Psoas muscle (tissue), 8 donors: ENCODE data around the gene NPIPB6. TPM values are rescaled to one million over a fixed set of nuclear protein-coding genes. Genes with fewer than 3 reads are reported as not detected.
"Not testable (repeated sequence)": the region's sequence is repeated elsewhere in the genome, so short reads cannot be mapped to it uniquely, and the experiment has no call there.

Source experiments
- ATAC-seq, 4 donors: fragments of 200-7000 bp; cut with Tn5 transposase; one replicate each; pipeline ENCODE4 v1.9.1; 2020; ENCODE audit warnings: moderate library complexity in 3 of 4, mild to moderate bottlenecking in 2 of 4
- DNase-seq, 2 donors: peaks; one replicate each; pipeline ENCODE4 v3.0.0-alpha.2; 2020
- H3K27ac ChIP-seq: fragments of 200-600 bp; one replicate; pipeline ENCODE4 v1.8.0; 2022
- H3K27me3 ChIP-seq, 3 donors: fragments of 200-600 bp in 1 of 3; one replicate each; pipeline versions ENCODE4 v1.6.1 to v1.8.0; 2013 to 2022; ENCODE audit warnings: low read length in 2 of 3, mild to moderate bottlenecking in 2 of 3, moderate library complexity in 1 of 3; ENCODE audit not compliant: insufficient read depth in 3 of 3
- H3K36me3 ChIP-seq, 2 donors: fragments of 200-600 bp in 1 of 2; one replicate each; pipeline versions ENCODE4 v1.6.1 to v1.8.0; 2013 to 2022; ENCODE audit warnings: low read depth in 1 of 2, mild to moderate bottlenecking in 1 of 2, moderate library complexity in 1 of 2; ENCODE audit not compliant: insufficient read depth in 1 of 2
- H3K4me1 ChIP-seq: fragments of 200-600 bp; one replicate; pipeline ENCODE4 v1.8.0; 2022
- H3K4me3 ChIP-seq: fragments of 200-600 bp; one replicate; pipeline ENCODE4 v1.8.0; 2022; ENCODE audit warnings: mild to moderate bottlenecking
- H3K9me3 ChIP-seq: fragments of 200-600 bp; one replicate; pipeline ENCODE4 v1.8.0; 2022
- WGBS, 3 donors: extraction: QIAGEN DNeasy Blood & Tissue Kit; methylation state at CpG; one replicate each; pipeline versions ENCODE4 v1.1.6 to v1.1.7; 2013; 5-methylcytosine and 5-hydroxymethylcytosine counted together
- intact Hi-C, 2 donors: fragments of 100-400 bp; cut with DNase I; formaldehyde crosslinking; loops; one replicate each; pipeline versions ENCODE4 v1.11.0 to v1.14.2; 2022
- long read RNA-seq, 2 donors: library from polyadenylated mRNA; unstranded; transcript quantifications; one replicate each; pipeline ENCODE4 v2.0.0, GENCODE V29; 2021
- polyA plus RNA-seq, 3 donors: library from polyadenylated mRNA; stranded (reverse); fragments of 200-250 nt; gene quantifications; one replicate each; pipeline ENCODE4 v1.2.3, GENCODE V29; 2013
- total RNA-seq, 4 donors: library from RNA; stranded (reverse); fragmentation: NEBNext Ultra II Directional in 2 of 4; extraction: Animal tissue kit (Norgen Biotek cat#: 25700) in 2 of 4; gene quantifications; one replicate each; pipeline versions ENCODE4 v1.2.1 to v1.2.4, GENCODE V29; 2021 to 2023
- donor health status: healthy with polysubstance abuse.
- donor health status: DM: no; HTN: no; CAD: no; lungs with moderate emphysema.
- donor health status: Bipolar disorder and iron deficiency.
- donor health status: healthy.
- donor health status: DM: yes; HTN: yes; CAD: no.
- donor health status: DM: no; HTN: no; CAD: no.
- donor health status: DM: no; HTN: no; CAD: no.
- donor health status: DM: yes; HTN: yes; CAD: no.

NPIPB6 gene
- total RNA-seq (1 to 10 TPM in 1 of 4 donors, under 1 TPM in 2, not detected in 1; 0.76 to 1.5 (median 0.84) TPM), polyA plus RNA-seq (under 1 TPM; 0.17 to 0.68 (median 0.38) TPM)
- long read RNA-seq, donor 1: 0 reads
- long read RNA-seq, donor 2: 0 reads

- ATAC-seq, H3K27me3 ChIP-seq, DNase-seq, H3K4me1 ChIP-seq, H3K36me3 ChIP-seq, intact Hi-C loops, H3K4me3 ChIP-seq, H3K27ac ChIP-seq, H3K9me3 ChIP-seq: not testable (repeated sequence)
- WGBS, 3 donors: no CpG with 5 or more reads among the region's 5 CpGs
These were observed at the start of gene NPIPB6 for GRCh38 chr16:28363408-28363807. NPIPB6 (minus strand) TSS chr16:28363508; CDS start chr16:28362822, 686 bp downstream.

GRCh38 chr16:28403220-28404072 is 40.1 kb upstream of the NPIPB6 start, which contains the start of gene EIF3CL:
EIF3CL (minus strand) TSS chr16:28403841; CDS start chr16:28403618, 223 bp downstream.
- H3K27ac ChIP-seq, intact Hi-C loops: not testable (repeated sequence)
- peak; percentile 99 to 100 (median 100) for ATAC-seq

GRCh38 chr16:28392054-28392453 is 28.7 kb upstream of the NPIPB6 start:
- WGBS, 3 donors: no CpG with 5 or more reads among the region's 5 CpGs
- not testable (repeated sequence) for H3K27ac ChIP-seq

More at GRCh38 chr16:28403220-28404072, 40.1 kb upstream of the NPIPB6 start, which contains the start of gene EIF3CL:
- not testable (repeated sequence) for DNase-seq, H3K4me1 ChIP-seq, H3K36me3 ChIP-seq, H3K27me3 ChIP-seq, H3K9me3 ChIP-seq
- H3K4me3 ChIP-seq: peak within 1 kb of the TSS; percentile 61
- WGBS, 3 donors: no CpG with 5 or more reads among the region's 66 CpGs

GRCh38 chr16:28382177-28382867 is 19.0 kb upstream of the NPIPB6 start:
- DNase-seq, H3K4me1 ChIP-seq, H3K36me3 ChIP-seq, H3K9me3 ChIP-seq, H3K27me3 ChIP-seq, H3K4me3 ChIP-seq, H3K27ac ChIP-seq, intact Hi-C loops: not testable (repeated sequence)
- ATAC-seq: peak; percentile 42 to 73 (median 58)
- 17 to 60% methylated on average over 1 to 2 of the region's 10 CpGs; no CpG with 5 or more reads in 1 of the 3 donors for WGBS, 3 donors

More at GRCh38 chr16:28392054-28392453, 28.7 kb upstream of the NPIPB6 start:
- DNase-seq, H3K4me3 ChIP-seq, H3K27me3 ChIP-seq, H3K36me3 ChIP-seq, ATAC-seq, H3K4me1 ChIP-seq, intact Hi-C loops, H3K9me3 ChIP-seq: not testable (repeated sequence)

- H3K27me3 ChIP-seq, H3K4me3 ChIP-seq, H3K36me3 ChIP-seq, ATAC-seq, H3K27ac ChIP-seq, H3K4me1 ChIP-seq, H3K9me3 ChIP-seq, intact Hi-C loops: not testable (repeated sequence)
- DNase-seq: peak in 1 of 2 donors; percentile 28
- WGBS, 3 donors: 82 to 96% (median 87%) methylated on average over 4 to 5 of the region's 10 CpGs
These were observed 14.5 kb upstream of the NPIPB6 start for GRCh38 chr16:28377822-28378221.

- peak in 1 of 2 donors; percentile 26 for DNase-seq
- H3K27me3 ChIP-seq, ATAC-seq, H3K4me1 ChIP-seq, H3K36me3 ChIP-seq, H3K9me3 ChIP-seq, H3K27ac ChIP-seq, H3K4me3 ChIP-seq, intact Hi-C loops: not testable (repeated sequence)
- 95 to 98% (median 95%) methylated on average over 11 to 23 of the region's 38 CpGs for WGBS, 3 donors
These were observed 13.9 kb upstream of the NPIPB6 start for GRCh38 chr16:28377108-28377625.

- H3K36me3 ChIP-seq, H3K4me1 ChIP-seq, H3K4me3 ChIP-seq, H3K27ac ChIP-seq, H3K27me3 ChIP-seq, H3K9me3 ChIP-seq, intact Hi-C loops: not testable (repeated sequence)
- ATAC-seq (peak; percentile 34 to 52 (median 44)), DNase-seq (peak in 1 of 2 donors; percentile 2)
- 0 to 11% (median 6%) methylated on average over 1 to 3 of the region's 8 CpGs for WGBS, 3 donors
These were observed 11.8 kb upstream of the NPIPB6 start for GRCh38 chr16:28375115-28375514.

- H3K4me3 ChIP-seq, H3K4me1 ChIP-seq, H3K27ac ChIP-seq, intact Hi-C loops, H3K27me3 ChIP-seq, H3K36me3 ChIP-seq, DNase-seq, H3K9me3 ChIP-seq: not testable (repeated sequence)
- ATAC-seq: peak in 3 of 4 donors; percentile 39 to 45 (median 39)
- WGBS, 3 donors: 0% methylated on average over 2 to 8 of the region's 25 CpGs
These were observed 11.0 kb upstream of the NPIPB6 start for GRCh38 chr16:28374281-28374680.

- H3K27me3 ChIP-seq, H3K36me3 ChIP-seq, intact Hi-C loops, H3K4me3 ChIP-seq, H3K9me3 ChIP-seq, H3K27ac ChIP-seq, H3K4me1 ChIP-seq: not testable (repeated sequence)
- ATAC-seq (peak in 1 of 4 donors; percentile 17), DNase-seq (peak in 1 of 2 donors; percentile 11)
- WGBS, 3 donors: 28 to 46% (median 31%) methylated on average over 20 to 26 of the region's 32 CpGs
These were observed 4.6 kb upstream of the NPIPB6 start for GRCh38 chr16:28367926-28368325.
